HepG2 (cell line): ENCODE results near the gene CCNQ. TPM values are rescaled to one million over a fixed set of nuclear protein-coding genes. Genes with fewer than 3 reads are reported as not detected.

Experiments
- AFF4 ChIP-seq: sonication (generic); formaldehyde crosslinking; IDR thresholded peaks from 2 replicates; pipeline ENCODE4 v1.4.0; 2020; ENCODE audit warnings: missing genetic modification reagents
- BCL6 ChIP-seq: IDR thresholded peaks from 2 replicates; pipeline ENCODE4 v1.6.1; 2016; ENCODE audit warnings: missing genetic modification reagents, missing compliant biosample characterization
- CAMTA2 ChIP-seq: sonication (generic); formaldehyde crosslinking; IDR thresholded peaks from 2 replicates; pipeline ENCODE4 v1.4.0; 2020; ENCODE audit warnings: mild to moderate bottlenecking, missing genetic modification reagents, borderline replicate concordance
- MZF1 ChIP-seq: sonication (generic); formaldehyde crosslinking; IDR thresholded peaks from 2 replicates; pipeline ENCODE4 v1.8.1; 2023; ENCODE audit warnings: mild to moderate bottlenecking, missing genetic modification reagents, borderline replicate concordance
- NFE2 ChIP-seq: sonication (generic); formaldehyde crosslinking; IDR thresholded peaks from 2 replicates; pipeline ENCODE4 v1.4.0; 2020; ENCODE audit warnings: missing genetic modification reagents
- NFIC ChIP-seq: IDR thresholded peaks from 2 replicates; pipeline ENCODE4 v1.6.1; 2012; ENCODE audit warnings: mild to moderate bottlenecking, low read length, inconsistent platforms
- RARG ChIP-seq: sonication (generic); formaldehyde crosslinking; IDR thresholded peaks from 2 replicates; pipeline ENCODE4 v1.4.0; 2020; ENCODE audit warnings: low read depth, mild to moderate bottlenecking, missing genetic modification reagents
- XBP1 ChIP-seq: sonication (generic); formaldehyde crosslinking; IDR thresholded peaks from 2 replicates; pipeline ENCODE4 v1.5.0; 2020; ENCODE audit warnings: missing genetic modification reagents
- ZNF609 ChIP-seq: sonication (generic); formaldehyde crosslinking; IDR thresholded peaks from 2 replicates; pipeline ENCODE4 v1.4.0; 2020; ENCODE audit warnings: mild to moderate bottlenecking, missing genetic modification reagents, borderline replicate concordance
- ZNF761 ChIP-seq: sonication (generic); formaldehyde crosslinking; conservative IDR thresholded peaks from 2 replicates; pipeline ENCODE4 v1.4.0; 2020; ENCODE audit warnings: mild to moderate bottlenecking, missing genetic modification reagents
- polyA plus RNA-seq, 8 experiments: library from polyadenylated mRNA; depleted of rRNA in 3 of 8; stranded (reverse) in 7 of 8; unstranded in 1 of 8; fragments of >200 nt; fragmentation: Illumina TruSeq in 4 of 8; extraction: Trizol in 4 of 8; gene quantifications; 2 replicates each; pipeline versions ENCODE4 v1.2.1 to v1.2.3, GENCODE V29; 2011 to 2016; ENCODE audit warnings: low read depth in 4 of 8, missing spikeins in 1 of 8, mixed read lengths in 1 of 8; ENCODE audit not compliant: insufficient read depth in 1 of 8
- total RNA-seq, 5 experiments: library from RNA; depleted of rRNA; stranded (reverse); fragments of >200 nt; fragmentation: Illumina TruSeq; extraction: Trizol; gene quantifications; 2 replicates each; pipeline ENCODE4 v1.2.3, GENCODE V29; 2016; ENCODE audit warnings: low read depth in 1 of 5
- TF ChIP-seq, protein P1 (sequence below): sonication (generic); formaldehyde crosslinking; conservative IDR thresholded peaks from 2 replicates; pipeline ENCODE4 v1.4.0; 2020; ENCODE audit warnings: missing genetic modification reagents
- TF ChIP-seq, protein P2 (sequence below): IDR thresholded peaks from 2 replicates; pipeline ENCODE4 v1.4.0; 2020; ENCODE audit warnings: mild to moderate bottlenecking, missing genetic modification reagents

CCNQ gene
- total and polyA plus RNA-seq, 2 of the 13 experiments (the other 11 are each of a cell fraction or from before 2014, with no cell fraction given) = 15.0 to 25.5 TPM

- TF ChIP-seq RARG (CRISPR knock-in tag) (no peak), NFE2 (CRISPR knock-in tag) (no peak), BCL6 (CRISPR knock-in tag) (peak; percentile 36; the same call in 1 of the 2 replicates), MZF1 (CRISPR knock-in tag) (no peak), ZNF609 (peak; percentile 25; the same call in 1 of the 2 replicates), XBP1 (CRISPR knock-in tag) (no peak), ZNF761 (CRISPR knock-in tag) (no peak), CAMTA2 (CRISPR knock-in tag) (no peak), NFIC (no peak), AFF4 (CRISPR knock-in tag) (peak; percentile 52; the same call in 1 of the 2 replicates)
- TF ChIP-seq, protein P1, sequence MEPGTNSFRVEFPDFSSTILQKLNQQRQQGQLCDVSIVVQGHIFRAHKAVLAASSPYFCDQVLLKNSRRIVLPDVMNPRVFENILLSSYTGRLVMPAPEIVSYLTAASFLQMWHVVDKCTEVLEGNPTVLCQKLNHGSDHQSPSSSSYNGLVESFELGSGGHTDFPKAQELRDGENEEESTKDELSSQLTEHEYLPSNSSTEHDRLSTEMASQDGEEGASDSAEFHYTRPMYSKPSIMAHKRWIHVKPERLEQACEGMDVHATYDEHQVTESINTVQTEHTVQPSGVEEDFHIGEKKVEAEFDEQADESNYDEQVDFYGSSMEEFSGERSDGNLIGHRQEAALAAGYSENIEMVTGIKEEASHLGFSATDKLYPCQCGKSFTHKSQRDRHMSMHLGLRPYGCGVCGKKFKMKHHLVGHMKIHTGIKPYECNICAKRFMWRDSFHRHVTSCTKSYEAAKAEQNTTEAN (CRISPR knock-in tag) = peak; percentile 43; the same call in 1 of the 2 replicates
- TF ChIP-seq, protein P2, sequence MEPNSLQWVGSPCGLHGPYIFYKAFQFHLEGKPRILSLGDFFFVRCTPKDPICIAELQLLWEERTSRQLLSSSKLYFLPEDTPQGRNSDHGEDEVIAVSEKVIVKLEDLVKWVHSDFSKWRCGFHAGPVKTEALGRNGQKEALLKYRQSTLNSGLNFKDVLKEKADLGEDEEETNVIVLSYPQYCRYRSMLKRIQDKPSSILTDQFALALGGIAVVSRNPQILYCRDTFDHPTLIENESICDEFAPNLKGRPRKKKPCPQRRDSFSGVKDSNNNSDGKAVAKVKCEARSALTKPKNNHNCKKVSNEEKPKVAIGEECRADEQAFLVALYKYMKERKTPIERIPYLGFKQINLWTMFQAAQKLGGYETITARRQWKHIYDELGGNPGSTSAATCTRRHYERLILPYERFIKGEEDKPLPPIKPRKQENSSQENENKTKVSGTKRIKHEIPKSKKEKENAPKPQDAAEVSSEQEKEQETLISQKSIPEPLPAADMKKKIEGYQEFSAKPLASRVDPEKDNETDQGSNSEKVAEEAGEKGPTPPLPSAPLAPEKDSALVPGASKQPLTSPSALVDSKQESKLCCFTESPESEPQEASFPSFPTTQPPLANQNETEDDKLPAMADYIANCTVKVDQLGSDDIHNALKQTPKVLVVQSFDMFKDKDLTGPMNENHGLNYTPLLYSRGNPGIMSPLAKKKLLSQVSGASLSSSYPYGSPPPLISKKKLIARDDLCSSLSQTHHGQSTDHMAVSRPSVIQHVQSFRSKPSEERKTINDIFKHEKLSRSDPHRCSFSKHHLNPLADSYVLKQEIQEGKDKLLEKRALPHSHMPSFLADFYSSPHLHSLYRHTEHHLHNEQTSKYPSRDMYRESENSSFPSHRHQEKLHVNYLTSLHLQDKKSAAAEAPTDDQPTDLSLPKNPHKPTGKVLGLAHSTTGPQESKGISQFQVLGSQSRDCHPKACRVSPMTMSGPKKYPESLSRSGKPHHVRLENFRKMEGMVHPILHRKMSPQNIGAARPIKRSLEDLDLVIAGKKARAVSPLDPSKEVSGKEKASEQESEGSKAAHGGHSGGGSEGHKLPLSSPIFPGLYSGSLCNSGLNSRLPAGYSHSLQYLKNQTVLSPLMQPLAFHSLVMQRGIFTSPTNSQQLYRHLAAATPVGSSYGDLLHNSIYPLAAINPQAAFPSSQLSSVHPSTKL (CRISPR knock-in tag) = peak; percentile 67
These were observed 28.1 kb upstream of the CCNQ start (continued) for GRCh38 chrX:153626863-153627674.
